DOHH2 (cell line): ENCODE measurements around the gene GALNT18.

ENCODE experiments used
- H3F3A ChIP-seq: fragments of 200-600 bp; sonication (generic), shearing (Covaris generic); 2 replicates; pipeline ENCODE4 v1.6.0; 2016; ENCODE audit warnings: antibody characterized with exemption, mild to moderate bottlenecking; ENCODE audit not compliant: control insufficient read depth, insufficient read depth
- H3K27ac ChIP-seq: fragments of 200-600 bp; sonication (generic); 2 replicates; pipeline ENCODE4 v1.5.1; 2014; ENCODE audit warnings: low read depth, mild to moderate bottlenecking, low read length, moderate library complexity
- H3K27me3 ChIP-seq: fragments of 200-600 bp; sonication (generic); 2 replicates; pipeline ENCODE4 v1.6.1; 2014; ENCODE audit warnings: mild to moderate bottlenecking, low read length, mixed read lengths; ENCODE audit not compliant: control insufficient read depth
- H3K36me3 ChIP-seq: fragments of 200-600 bp; sonication (generic); 2 replicates; pipeline ENCODE4 v1.6.1; 2014; ENCODE audit warnings: mild to moderate bottlenecking, low read length, moderate library complexity, mixed read lengths; ENCODE audit not compliant: control insufficient read depth
- H3K4me1 ChIP-seq: fragments of 200-600 bp; sonication (generic); 2 replicates; pipeline ENCODE4 v1.6.1; 2014; ENCODE audit warnings: mild to moderate bottlenecking, low read length, mixed read lengths; ENCODE audit not compliant: control insufficient read depth
- H3K4me2 ChIP-seq: fragments of 200-600 bp; sonication (generic); 2 replicates; pipeline ENCODE4 v1.6.0; 2014; ENCODE audit warnings: mild to moderate bottlenecking, low read length, moderate library complexity
- H3K4me3 ChIP-seq: fragments of 200-600 bp; sonication (generic); 2 replicates; pipeline ENCODE4 v1.5.1; 2014; ENCODE audit warnings: mild to moderate bottlenecking, low read length, mixed read lengths
- H3K79me2 ChIP-seq: fragments of 200-600 bp; sonication (generic); 2 replicates; pipeline ENCODE4 v1.6.1; 2014; ENCODE audit warnings: mild to moderate bottlenecking, low read length, mixed read lengths; ENCODE audit not compliant: control insufficient read depth
- H3K9me2 ChIP-seq: fragments of 200-600 bp; sonication (generic); replicated peaks from 2 replicates; pipeline ENCODE4 v1.6.1; 2014; ENCODE audit warnings: mild to moderate bottlenecking, low read length, mixed read lengths; ENCODE audit not compliant: control insufficient read depth
- H3K9me3 ChIP-seq: fragments of 200-600 bp; sonication (generic); 2 replicates; pipeline ENCODE4 v1.6.1; 2014; ENCODE audit warnings: antibody characterized with exemption, low read length, mixed read lengths; ENCODE audit not compliant: control insufficient read depth, insufficient read depth
- H4K20me1 ChIP-seq: fragments of 200-600 bp; sonication (generic); 2 replicates; pipeline ENCODE4 v1.6.0; 2014; ENCODE audit warnings: low read depth, mild to moderate bottlenecking, antibody characterized with exemption, low read length, moderate library complexity; ENCODE audit not compliant: control insufficient read depth, insufficient read depth
- EZH2phosphoT487 ChIP-seq: fragments of 200-600 bp; sonication (generic); IDR thresholded peaks from 2 replicates; pipeline ENCODE4 v1.6.1; 2017; ENCODE audit warnings: borderline replicate concordance, mild to moderate bottlenecking, antibody characterized with exemption, low read length, moderate library complexity, mixed read lengths
- TF ChIP-seq, protein P1 (sequence below): fragments of 200-600 bp; sonication (generic); IDR thresholded peaks from one replicate; pipeline ENCODE4 v1.5.1; 2014; ENCODE audit warnings: antibody characterized with exemption, mild to moderate bottlenecking, low read depth, low read length; ENCODE audit not compliant: poor library complexity, severe bottlenecking

The GALNT18 gene

DNA sequence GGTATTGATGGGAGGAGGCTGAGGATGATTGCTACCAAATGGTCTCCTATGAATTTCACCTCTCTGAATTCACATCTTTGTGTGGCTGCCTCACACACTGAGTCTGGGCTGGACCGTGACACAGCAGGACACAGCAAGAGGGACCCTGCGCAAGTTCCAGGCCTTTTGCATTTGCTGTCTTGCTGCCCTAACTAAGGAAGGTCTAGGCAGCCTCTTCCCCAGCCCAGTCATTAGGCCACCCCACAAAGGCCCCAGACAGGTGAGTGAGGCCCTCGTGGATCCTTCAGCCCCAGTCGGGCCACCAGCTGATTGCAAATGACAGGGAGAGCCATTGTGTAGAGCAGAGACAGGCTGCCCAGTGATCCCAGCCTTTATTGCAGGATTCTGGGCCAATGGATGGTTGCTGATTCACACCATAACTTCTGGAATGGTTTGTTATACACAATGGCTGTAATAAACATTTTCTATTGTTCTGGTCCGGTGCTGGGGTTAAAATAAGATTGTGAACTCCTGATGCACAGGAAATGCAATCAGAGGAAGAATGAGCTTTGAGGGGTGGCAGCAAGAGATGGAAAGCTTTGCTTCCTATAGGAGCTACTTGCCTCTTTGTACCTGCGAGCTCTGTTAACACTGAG is 240.2 kb downstream of the GALNT18 start:
- Histone ChIP-seq H3K27ac (no peak overlapping the region), H3K9me3 (no peaks in the 10 kb centered on the region), H3K27me3 (no peaks in the 10 kb centered on the region), H3K4me3 (no peak overlapping the region), H3K79me2 (no peaks in the 10 kb centered on the region), H3K36me3 (no peaks in the 10 kb centered on the region), H3K9me2 (no peaks in the 10 kb centered on the region), H3K4me1 (no peaks in the 10 kb centered on the region), H3K4me2 (no peak overlapping the region), H4K20me1 (no peaks in the 10 kb centered on the region), H3F3A (no peaks in the 10 kb centered on the region)
- TF ChIP-seq, protein P1, sequence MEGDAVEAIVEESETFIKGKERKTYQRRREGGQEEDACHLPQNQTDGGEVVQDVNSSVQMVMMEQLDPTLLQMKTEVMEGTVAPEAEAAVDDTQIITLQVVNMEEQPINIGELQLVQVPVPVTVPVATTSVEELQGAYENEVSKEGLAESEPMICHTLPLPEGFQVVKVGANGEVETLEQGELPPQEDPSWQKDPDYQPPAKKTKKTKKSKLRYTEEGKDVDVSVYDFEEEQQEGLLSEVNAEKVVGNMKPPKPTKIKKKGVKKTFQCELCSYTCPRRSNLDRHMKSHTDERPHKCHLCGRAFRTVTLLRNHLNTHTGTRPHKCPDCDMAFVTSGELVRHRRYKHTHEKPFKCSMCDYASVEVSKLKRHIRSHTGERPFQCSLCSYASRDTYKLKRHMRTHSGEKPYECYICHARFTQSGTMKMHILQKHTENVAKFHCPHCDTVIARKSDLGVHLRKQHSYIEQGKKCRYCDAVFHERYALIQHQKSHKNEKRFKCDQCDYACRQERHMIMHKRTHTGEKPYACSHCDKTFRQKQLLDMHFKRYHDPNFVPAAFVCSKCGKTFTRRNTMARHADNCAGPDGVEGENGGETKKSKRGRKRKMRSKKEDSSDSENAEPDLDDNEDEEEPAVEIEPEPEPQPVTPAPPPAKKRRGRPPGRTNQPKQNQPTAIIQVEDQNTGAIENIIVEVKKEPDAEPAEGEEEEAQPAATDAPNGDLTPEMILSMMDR: no peak

DNA sequence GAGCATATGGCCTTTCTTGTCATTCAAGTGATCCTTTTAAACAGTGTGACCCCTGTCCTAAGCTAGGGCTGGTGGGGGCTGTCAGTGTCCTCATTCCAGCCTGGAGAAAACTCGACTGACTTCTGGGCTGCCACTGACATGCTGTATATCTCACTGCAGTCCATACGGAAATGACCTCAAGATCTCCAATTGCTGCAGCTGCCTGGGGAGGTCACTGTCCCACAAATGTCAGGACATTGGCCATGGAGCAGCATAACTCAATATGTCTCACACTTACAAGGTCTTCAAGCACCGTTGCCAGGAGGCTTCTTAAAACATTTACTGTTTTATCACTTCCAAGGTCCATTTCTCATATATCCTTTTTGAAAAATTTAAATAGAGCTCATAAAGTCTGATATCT is 240.9 kb downstream of the GALNT18 start:
- TF ChIP-seq, protein P1: no peak
- TF ChIP-seq EZH2phosphoT487: no peak
- Histone ChIP-seq H3K27me3 (no peaks in the 10 kb centered on the region), H3K79me2 (no peaks in the 10 kb centered on the region)

DNA sequence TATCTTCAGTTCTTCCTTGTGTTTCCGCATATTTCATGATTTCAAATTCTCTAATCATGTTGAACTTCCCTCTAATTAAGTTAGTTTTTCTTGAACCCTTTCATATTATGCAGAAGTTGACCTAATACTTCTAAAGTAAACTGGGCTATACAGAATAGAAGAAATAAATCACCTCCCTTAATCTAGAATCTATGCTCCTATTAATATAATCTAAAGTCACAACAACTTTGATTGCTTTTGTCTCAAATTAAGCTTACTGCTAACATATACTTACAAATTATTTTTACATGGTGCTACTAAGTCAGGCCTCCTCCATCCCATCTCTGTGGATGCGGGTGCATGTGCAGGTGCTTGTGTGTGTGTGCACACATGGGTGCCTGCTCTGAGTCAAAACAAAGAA is 241.5 kb downstream of the GALNT18 start:
- Histone ChIP-seq H3K4me2 (no peak overlapping the region), H3K4me1 (no peaks in the 10 kb centered on the region), H4K20me1 (no peaks in the 10 kb centered on the region), H3K4me3 (no peak overlapping the region), H3K27me3 (no peaks in the 10 kb centered on the region), H3F3A (no peaks in the 10 kb centered on the region), H3K79me2 (no peaks in the 10 kb centered on the region), H3K27ac (no peak overlapping the region), H3K9me3 (no peaks in the 10 kb centered on the region), H3K9me2 (no peaks in the 10 kb centered on the region), H3K36me3 (no peaks in the 10 kb centered on the region)
- no peak for TF ChIP-seq EZH2phosphoT487
- TF ChIP-seq, protein P1: no peak

More for the DNA sequence above, 240.9 kb downstream of the GALNT18 start:
- no peak overlapping the region for H3K27ac ChIP-seq
- H3K36me3 ChIP-seq: no peaks in the 10 kb centered on the region
- H3K9me3 ChIP-seq: no peaks in the 10 kb centered on the region
- no peaks in the 10 kb centered on the region for H3K4me1 ChIP-seq
- H3F3A ChIP-seq: no peaks in the 10 kb centered on the region
- no peak overlapping the region for H3K4me3 ChIP-seq
- H3K9me2 ChIP-seq: no peaks in the 10 kb centered on the region
- H3K4me2 ChIP-seq: no peak overlapping the region
- H4K20me1 ChIP-seq: no peaks in the 10 kb centered on the region
